MCF 10A (cell line): Measurements from ENCODE around the gene BCL2L1. TPM values are rescaled to one million over a fixed set of nuclear protein-coding genes. Genes with fewer than 3 reads are reported as not detected.

Source experiments
- BruUV-seq: library from RNA; stranded (reverse); fragments of 400-500 nt; replicated peaks from 2 replicates; lab custom pipeline; 2021; lab: Mats Ljungman, UMichigan
- CTCF ChIA-PET: fragments of 300-600 bp; sonication (Branson Sonifier 250); formaldehyde crosslinking; extraction: SDS; loops from one replicate; lab custom pipeline; 2021; ENCODE audit warnings: antibody characterized with exemption, inconsistent platforms; lab: Yijun Ruan, JAX
- POLR2A ChIA-PET: fragments of 300-600, 350-650 bp; sonication (Branson Sonifier 250); formaldehyde crosslinking; extraction: SDS; loops from one replicate; lab custom pipeline; 2020; ENCODE audit warnings: antibody characterized with exemption, inconsistent platforms; lab: Yijun Ruan, JAX
- DNase-seq: peaks from one replicate; pipeline ENCODE4 v3.0.0-alpha.2; 2018; ENCODE audit not compliant: unreplicated experiment
- H3K27ac Mint-ChIP-seq: one replicate; pipeline ENCODE4 v1.8.0; 2022; ENCODE audit warnings: mild to moderate bottlenecking, low read depth, mixed read lengths; ENCODE audit not compliant: unreplicated experiment
- H3K27me3 Mint-ChIP-seq: one replicate; pipeline ENCODE4 v1.8.0; 2022; ENCODE audit warnings: mixed read lengths; ENCODE audit not compliant: insufficient read depth, unreplicated experiment
- H3K36me3 Mint-ChIP-seq: one replicate; pipeline ENCODE4 v1.8.0; 2022; ENCODE audit warnings: mild to moderate bottlenecking, moderate library complexity, mixed read lengths; ENCODE audit not compliant: insufficient read depth, unreplicated experiment
- H3K4me1 Mint-ChIP-seq: one replicate; pipeline ENCODE4 v1.8.0; 2022; ENCODE audit warnings: mixed read lengths; ENCODE audit not compliant: insufficient read depth, unreplicated experiment
- H3K4me3 Mint-ChIP-seq: one replicate; pipeline ENCODE4 v1.8.0; 2022; ENCODE audit warnings: mild to moderate bottlenecking, moderate library complexity, mixed read lengths; ENCODE audit not compliant: unreplicated experiment
- H3K9me3 Mint-ChIP-seq: one replicate; pipeline ENCODE4 v1.8.0; 2022; ENCODE audit warnings: mixed read lengths; ENCODE audit not compliant: unreplicated experiment
- intact Hi-C: fragments of 100-400 bp; cut with micrococcal nuclease; formaldehyde crosslinking; loops from 2 replicates; pipeline ENCODE4 v1.14.1; 2022
- total RNA-seq: library from RNA; stranded (reverse); gene quantifications from 2 replicates; pipeline ENCODE4 v1.2.3, GENCODE V29; 2022
- TF ChIP-seq, protein P1 (sequence below): fragments of 200-600 bp; IDR thresholded peaks from one replicate; pipeline ENCODE4 v1.8.0; 2022; ENCODE audit warnings: antibody characterized with exemption, mild to moderate bottlenecking; ENCODE audit not compliant: unreplicated experiment

The BCL2L1 gene
- total RNA-seq, 1 experiment from 2014 or later = 156 TPM

- POLR2A ChIA-PET = interaction anchor here (0.6 to 19.7 kb wide), 2 partner anchors 52 to 111 kb away, joined by 3 to 1321 read pairs; no protein-coding TSS in a partner anchor
- no TSS peak for BruUV-seq
- no peak for DNase-seq
- no peaks in the 10 kb centered on the region for H3K4me1 Mint-ChIP-seq
- H3K27me3 Mint-ChIP-seq = no peaks in the 10 kb centered on the region
- no peak overlapping the region for H3K27ac Mint-ChIP-seq
- CTCF ChIA-PET = interaction anchor here (0.6 to 25.4 kb wide), 5 partner anchors 17 to 206 kb away, joined by 3 to 1902 read pairs (median 3); no protein-coding TSS in a partner anchor
- peaks cover 5% of the 10 kb centered on the region for H3K36me3 Mint-ChIP-seq
- intact Hi-C loops = no loop called here
- H3K9me3 Mint-ChIP-seq = no peaks in the 10 kb centered on the region
- H3K4me3 Mint-ChIP-seq = no peak overlapping the region
- TF ChIP-seq, protein P1, sequence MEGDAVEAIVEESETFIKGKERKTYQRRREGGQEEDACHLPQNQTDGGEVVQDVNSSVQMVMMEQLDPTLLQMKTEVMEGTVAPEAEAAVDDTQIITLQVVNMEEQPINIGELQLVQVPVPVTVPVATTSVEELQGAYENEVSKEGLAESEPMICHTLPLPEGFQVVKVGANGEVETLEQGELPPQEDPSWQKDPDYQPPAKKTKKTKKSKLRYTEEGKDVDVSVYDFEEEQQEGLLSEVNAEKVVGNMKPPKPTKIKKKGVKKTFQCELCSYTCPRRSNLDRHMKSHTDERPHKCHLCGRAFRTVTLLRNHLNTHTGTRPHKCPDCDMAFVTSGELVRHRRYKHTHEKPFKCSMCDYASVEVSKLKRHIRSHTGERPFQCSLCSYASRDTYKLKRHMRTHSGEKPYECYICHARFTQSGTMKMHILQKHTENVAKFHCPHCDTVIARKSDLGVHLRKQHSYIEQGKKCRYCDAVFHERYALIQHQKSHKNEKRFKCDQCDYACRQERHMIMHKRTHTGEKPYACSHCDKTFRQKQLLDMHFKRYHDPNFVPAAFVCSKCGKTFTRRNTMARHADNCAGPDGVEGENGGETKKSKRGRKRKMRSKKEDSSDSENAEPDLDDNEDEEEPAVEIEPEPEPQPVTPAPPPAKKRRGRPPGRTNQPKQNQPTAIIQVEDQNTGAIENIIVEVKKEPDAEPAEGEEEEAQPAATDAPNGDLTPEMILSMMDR = no peak
Measured at GRCh38 chr20:31617432-31618104, 105.1 kb downstream of the BCL2L1 start.

DNA sequence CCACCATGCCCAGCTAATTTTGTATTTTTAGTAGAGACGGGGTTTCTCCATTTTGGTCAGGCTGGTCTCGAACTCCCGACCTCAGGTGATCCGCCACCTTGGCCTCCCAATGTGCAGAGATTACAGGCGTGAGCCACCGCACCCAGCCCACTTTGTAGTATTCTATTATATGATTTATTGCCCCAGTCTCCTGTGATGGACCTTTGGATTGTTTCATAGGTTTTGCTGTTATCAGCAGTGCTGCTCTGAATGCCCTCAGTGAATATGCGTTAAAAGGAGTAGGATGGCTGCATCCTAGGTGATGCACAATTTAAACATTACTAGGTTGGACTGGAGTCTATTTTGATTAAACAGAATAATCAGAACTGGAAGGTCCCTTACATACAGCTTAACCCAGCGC lies 107.3 kb downstream of the BCL2L1 start:
- H3K9me3 Mint-ChIP-seq = no peaks in the 10 kb centered on the region
- no TSS peak for BruUV-seq
- H3K4me3 Mint-ChIP-seq = no peak overlapping the region
- intact Hi-C loops = no loop called here
- H3K36me3 Mint-ChIP-seq = peaks cover 8% of the 10 kb centered on the region
- DNase-seq = no peak
- H3K27ac Mint-ChIP-seq = no peak overlapping the region
- POLR2A ChIA-PET = interaction anchor here (0.9 to 19.7 kb wide), 2 partner anchors 22 to 50 kb away, joined by 3 to 1321 read pairs; no protein-coding TSS in a partner anchor
- TF ChIP-seq, protein P1 = no peak
- no peaks in the 10 kb centered on the region for H3K27me3 Mint-ChIP-seq
- H3K4me1 Mint-ChIP-seq = peaks cover 2% of the 10 kb centered on the region
- CTCF ChIA-PET = interaction anchor here (25.4 kb wide), 1 partner anchor 50 kb away, joined by 1902 read pairs; no protein-coding TSS in a partner anchor

Other genes starting within 250 kb of the BCL2L1 start
- gene DEFB124, start 247.7 kb downstream of the BCL2L1 start, total RNA-seq = not detected in 2 replicates
- gene REM1, start 247.6 kb downstream of the BCL2L1 start, total RNA-seq = not detected in 2 replicates
- gene HM13, start 208.4 kb downstream of the BCL2L1 start, total RNA-seq = 276 and 338 TPM in 2 replicates
- gene ID1, start 117.6 kb downstream of the BCL2L1 start, total RNA-seq = 35.7 and 38.4 TPM in 2 replicates
- gene COX4I2, start 85.0 kb downstream of the BCL2L1 start, total RNA-seq = not detected in 2 replicates
- gene TPX2, start 16.4 kb upstream of the BCL2L1 start, total RNA-seq = 45.3 and 79.6 TPM in 2 replicates
- gene MYLK2, start 96.5 kb upstream of the BCL2L1 start, total RNA-seq = 0.14 and 0.32 TPM in 2 replicates
- not detected in 2 replicates for gene FOXS1, start 122.7 kb upstream of the BCL2L1 start, total RNA-seq
- gene DUSP15, start 147.7 kb upstream of the BCL2L1 start, total RNA-seq = not detected in 2 replicates
- 0.19 TPM in 1 of 2 replicates, not detected in the other for gene TTLL9, start 147.8 kb upstream of the BCL2L1 start, total RNA-seq
- 12.2 and 16.3 TPM in 2 replicates for gene PDRG1, start 229.2 kb upstream of the BCL2L1 start, total RNA-seq
- not detected in 2 replicates for gene XKR7, start 245.3 kb upstream of the BCL2L1 start, total RNA-seq